Stimulated activated CD8-positive, alpha-beta memory T cell treated with anti-CD3 and anti-CD28 coated beads, Interleukin-2, amount 100 ng/mL, for 1 hour (primary cell): ENCODE data around the gene IGFL2.

Source experiments
- DNase-seq, 2 donors: peaks; one replicate each; pipeline ENCODE4 v3.0.0-alpha.2; 2020; ENCODE audit warnings: low read depth in 2 of 2

The IGFL2 gene

DNA sequence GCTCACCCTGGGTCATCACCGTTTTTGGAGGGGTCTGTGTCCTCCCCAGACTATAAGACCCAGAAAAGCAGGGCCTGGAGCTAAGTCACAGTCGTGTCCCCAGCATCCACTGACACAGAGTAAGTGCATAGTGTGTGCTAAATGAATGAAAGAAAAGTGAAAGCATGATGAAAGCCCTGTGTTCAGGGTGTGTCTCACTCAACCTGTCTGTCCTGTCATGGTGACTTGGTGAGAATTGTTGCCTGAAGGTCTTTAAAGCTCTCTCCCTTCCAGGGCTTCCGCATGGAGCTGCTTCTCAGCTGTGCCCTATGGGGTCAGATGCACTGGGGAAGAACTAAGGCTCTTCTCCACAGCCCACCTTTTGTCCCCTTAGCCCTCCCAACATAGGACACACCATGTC, 61.0 kb downstream of the IGFL2 start:
- no peak for DNase-seq

DNA sequence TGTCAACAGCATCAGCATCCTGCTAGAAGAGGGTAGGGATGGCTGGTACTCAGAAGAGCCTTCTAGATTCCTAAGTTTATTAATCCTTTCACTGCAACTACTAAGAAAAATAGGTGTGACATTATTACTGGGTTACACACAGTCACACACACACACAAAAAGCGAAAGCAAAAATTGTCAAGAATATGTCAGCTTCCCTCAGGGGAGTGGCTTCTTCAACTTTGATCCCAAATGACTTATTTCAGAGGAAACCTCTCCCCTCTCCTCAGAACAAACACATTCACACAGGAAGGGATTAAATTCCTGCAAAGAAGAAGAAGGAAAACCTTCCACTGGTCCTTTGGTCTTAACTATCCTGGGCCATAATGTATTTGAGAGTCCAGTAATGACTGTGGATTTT, 61.4 kb downstream of the IGFL2 start:
- no peak for DNase-seq

DNA sequence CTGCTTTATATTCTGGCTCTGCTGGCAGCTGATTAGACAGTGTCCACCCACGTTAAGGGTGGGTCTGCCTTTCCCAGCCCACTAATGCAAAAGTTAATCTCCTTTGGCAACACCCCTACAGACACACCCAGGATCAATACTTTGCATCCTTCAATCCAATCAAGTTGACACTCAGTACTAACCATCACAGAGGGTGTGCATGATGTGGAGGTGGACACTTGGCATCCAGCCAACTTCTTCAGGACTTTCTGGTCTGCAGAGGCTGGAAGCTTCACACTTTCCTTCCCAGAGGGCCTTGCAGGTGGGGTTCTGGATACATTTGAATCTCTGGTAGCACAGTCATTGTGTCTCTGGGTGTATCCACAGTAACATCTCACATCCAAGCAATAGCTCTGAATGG, 62.6 kb downstream of the IGFL2 start:
- DNase-seq = no peak
